Vagina (tissue), 2 donors: ENCODE results near the gene GSTO2. TPM values are rescaled to one million over a fixed set of nuclear protein-coding genes. Genes with fewer than 3 reads are reported as not detected.
"Not testable (repeated sequence)": the region's sequence is repeated elsewhere in the genome, so short reads cannot be mapped to it uniquely, and the experiment has no call there.

Experiments
- DNase-seq, 2 donors: peaks; one replicate each; pipeline ENCODE4 v3.0.0-alpha.2; 2017; ENCODE audit errors: extremely low spot score in 2 of 2
- H3K27ac ChIP-seq: fragments of 200-600 bp; sonication (generic); one replicate; pipeline ENCODE4 v1.5.1; 2019
- H3K27me3 ChIP-seq: fragments of 200-600 bp; sonication (generic); one replicate; pipeline ENCODE4 v1.5.1; 2019
- H3K36me3 ChIP-seq, 2 donors: fragments of 200-600 bp; sonication (generic); one replicate each; pipeline ENCODE4 v1.5.1; 2017 to 2019
- H3K4me1 ChIP-seq: fragments of 200-600 bp; sonication (generic); one replicate; pipeline ENCODE4 v1.5.1; 2019
- H3K4me3 ChIP-seq, 2 donors: fragments of 200-600 bp; sonication (generic); 1 replicate in 1 of 2; 2 replicates in 1 of 2; pipeline ENCODE4 v1.5.1; 2016 to 2019
- H3K9me3 ChIP-seq: fragments of 200-600 bp; sonication (generic); one replicate; pipeline ENCODE4 v1.5.1; 2019
- POLR2A ChIP-seq, 2 donors: fragments of 450-650 bp; IDR thresholded peaks; one replicate each; pipeline ENCODE4 v1.6.1; 2017; ENCODE audit warnings: antibody characterized with exemption in 2 of 2, mild to moderate bottlenecking in 2 of 2, moderate library complexity in 2 of 2
- POLR2AphosphoS5 ChIP-seq, 2 donors: sonication (generic); formaldehyde crosslinking; IDR thresholded peaks; one replicate each; pipeline ENCODE4 v1.9.0; 2017; ENCODE audit warnings: antibody characterized with exemption in 2 of 2, mild to moderate bottlenecking in 2 of 2, low read depth in 1 of 2; ENCODE audit not compliant: insufficient read depth in 1 of 2
- intact Hi-C: fragments of 100-400 bp; cut with DNase I; formaldehyde crosslinking; loops from one replicate; pipeline ENCODE4 v1.15.1; 2023
- total RNA-seq: library from RNA; depleted of rRNA; stranded (reverse); fragments of >200 nt; gene quantifications from one replicate; pipeline ENCODE4 v1.2.3, GENCODE V29; 2016
- TF ChIP-seq, protein P1 (sequence below), 3 experiments: fragments of 450-650 bp in 2 of 3; fragments of 200-600 bp in 1 of 3; sonication (generic) in 1 of 3; IDR thresholded peaks; one replicate each; pipeline ENCODE4 v1.5.1; 2017 to 2019; ENCODE audit warnings: antibody characterized with exemption in 3 of 3, mild to moderate bottlenecking in 2 of 3, moderate library complexity in 2 of 3

GSTO2 gene
- total RNA-seq, 1 donor from 2014 or later, result 13.8 TPM

DNA sequence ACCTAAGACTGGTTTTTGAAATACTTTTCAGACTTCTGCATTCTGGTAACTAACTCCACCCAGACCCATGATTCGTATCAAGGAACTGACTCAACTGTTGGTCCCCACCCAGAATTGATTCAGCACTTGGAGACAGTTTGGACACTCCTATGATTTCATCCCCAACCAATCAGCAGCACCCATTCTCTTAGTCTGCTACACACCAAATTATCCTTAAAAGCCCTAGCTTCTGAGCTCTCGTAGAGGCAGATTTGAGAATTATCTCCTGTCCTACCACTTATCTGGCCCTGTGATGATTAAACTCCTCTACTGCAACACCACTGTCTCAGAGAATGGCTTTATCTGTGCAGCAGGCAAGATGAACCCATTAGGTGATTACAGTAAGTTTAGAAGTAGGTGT, 22.0 kb upstream of the GSTO2 start:
- H3K27me3 ChIP-seq, result no peaks in the 10 kb centered on the region
- no peak overlapping the region for H3K4me3 ChIP-seq
- TF ChIP-seq POLR2A (IDR thresholded peaks at IDR 0.05) (no peak), POLR2AphosphoS5 (IDR thresholded peaks at IDR 0.05; ENCODE audit: insufficient read depth in 1 of 2, low read depth in 1 of 2) (no peak)
- TF ChIP-seq, protein P1, sequence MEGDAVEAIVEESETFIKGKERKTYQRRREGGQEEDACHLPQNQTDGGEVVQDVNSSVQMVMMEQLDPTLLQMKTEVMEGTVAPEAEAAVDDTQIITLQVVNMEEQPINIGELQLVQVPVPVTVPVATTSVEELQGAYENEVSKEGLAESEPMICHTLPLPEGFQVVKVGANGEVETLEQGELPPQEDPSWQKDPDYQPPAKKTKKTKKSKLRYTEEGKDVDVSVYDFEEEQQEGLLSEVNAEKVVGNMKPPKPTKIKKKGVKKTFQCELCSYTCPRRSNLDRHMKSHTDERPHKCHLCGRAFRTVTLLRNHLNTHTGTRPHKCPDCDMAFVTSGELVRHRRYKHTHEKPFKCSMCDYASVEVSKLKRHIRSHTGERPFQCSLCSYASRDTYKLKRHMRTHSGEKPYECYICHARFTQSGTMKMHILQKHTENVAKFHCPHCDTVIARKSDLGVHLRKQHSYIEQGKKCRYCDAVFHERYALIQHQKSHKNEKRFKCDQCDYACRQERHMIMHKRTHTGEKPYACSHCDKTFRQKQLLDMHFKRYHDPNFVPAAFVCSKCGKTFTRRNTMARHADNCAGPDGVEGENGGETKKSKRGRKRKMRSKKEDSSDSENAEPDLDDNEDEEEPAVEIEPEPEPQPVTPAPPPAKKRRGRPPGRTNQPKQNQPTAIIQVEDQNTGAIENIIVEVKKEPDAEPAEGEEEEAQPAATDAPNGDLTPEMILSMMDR (IDR thresholded peaks at IDR 0.05), result no peak
- no peaks in the 10 kb centered on the region for H3K36me3 ChIP-seq
- H3K27ac ChIP-seq, result no peak overlapping the region
- DNase-seq, result no peak
- no peaks in the 10 kb centered on the region for H3K9me3 ChIP-seq
- intact Hi-C loops, result no loop called here
- H3K4me1 ChIP-seq, result no peaks in the 10 kb centered on the region

DNA sequence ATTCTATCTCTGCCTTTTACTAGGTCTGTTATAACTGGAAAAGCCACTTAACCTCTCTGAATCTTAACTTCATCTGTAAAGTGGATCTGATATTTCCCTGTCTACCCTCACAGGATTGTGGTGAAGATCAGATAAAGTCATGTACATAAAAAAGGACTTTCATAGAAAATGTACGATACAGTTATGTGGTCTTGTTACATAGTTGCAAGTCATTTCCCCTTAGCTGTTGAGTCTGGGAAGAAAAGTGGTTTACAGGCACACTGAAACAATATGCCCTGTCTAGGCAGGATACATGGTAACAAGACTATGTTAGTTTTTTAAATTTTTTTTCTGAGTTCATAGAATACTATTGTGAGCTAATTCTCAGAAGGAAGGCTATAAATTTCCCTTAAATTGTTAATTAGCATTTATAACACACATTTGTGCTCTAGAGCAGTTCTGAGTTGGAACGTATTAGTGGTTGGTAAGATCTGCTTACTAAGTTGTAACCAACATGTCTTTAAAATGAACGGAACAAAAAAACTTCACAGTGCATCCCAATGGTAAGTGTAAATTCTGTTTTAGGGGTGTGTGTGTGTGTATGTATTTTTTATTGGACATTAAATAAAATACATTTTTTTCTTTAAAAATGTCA, 21.4 kb upstream of the GSTO2 start:
- TF ChIP-seq, protein P1 (IDR thresholded peaks at IDR 0.05), result no peak
- TF ChIP-seq POLR2AphosphoS5 (IDR thresholded peaks at IDR 0.05; ENCODE audit: insufficient read depth in 1 of 2, low read depth in 1 of 2) (no peak), POLR2A (IDR thresholded peaks at IDR 0.05) (no peak)
- Histone ChIP-seq H3K36me3 (no peaks in the 10 kb centered on the region), H3K4me1 (no peaks in the 10 kb centered on the region), H3K27me3 (no peaks in the 10 kb centered on the region), H3K27ac (no peak overlapping the region), H3K9me3 (no peaks in the 10 kb centered on the region), H3K4me3 (no peak overlapping the region)
- DNase-seq, result no peak
- intact Hi-C loops, result no loop called here

DNA sequence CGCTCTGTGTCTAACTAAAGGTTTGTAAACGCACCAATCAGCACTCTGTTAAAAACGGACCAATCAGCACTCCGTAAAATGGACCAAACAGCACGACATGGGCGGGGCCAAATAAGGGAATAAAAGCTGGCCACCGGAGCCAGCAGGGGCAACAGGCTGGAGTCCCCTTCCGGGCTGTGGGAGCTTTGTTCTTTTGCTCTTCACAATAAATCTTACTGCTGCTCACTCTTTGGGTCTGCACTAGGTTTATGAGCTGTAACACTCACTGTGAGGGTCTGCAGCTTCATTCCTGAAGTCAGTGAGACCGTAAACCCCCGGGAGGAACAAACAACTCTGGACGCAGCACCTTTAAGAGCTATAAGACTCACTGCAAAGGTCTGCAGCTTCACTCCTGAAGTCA, 20.1 kb upstream of the GSTO2 start:
- intact Hi-C loops, result not testable (repeated sequence)

DNA sequence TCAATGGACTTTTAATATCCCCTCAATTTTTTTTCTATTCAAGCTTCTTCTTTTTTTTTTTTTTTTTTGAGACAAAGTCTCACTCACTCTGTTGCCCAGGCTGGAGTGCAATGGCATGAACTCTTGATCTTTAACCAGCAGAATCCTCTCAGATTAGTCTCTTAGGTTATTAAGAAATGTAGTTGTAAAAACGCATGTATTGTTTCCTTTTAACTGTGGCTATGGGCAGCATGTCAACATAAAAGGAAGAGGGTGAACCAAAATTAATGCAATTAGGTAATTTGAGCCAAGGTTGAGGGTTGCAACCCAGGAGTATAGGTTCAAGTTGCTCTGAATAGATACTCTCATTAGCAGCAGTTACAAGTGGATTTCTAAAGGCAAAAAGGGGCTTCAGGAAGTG, 18.6 kb upstream of the GSTO2 start:
- Histone ChIP-seq H3K27me3 (no peaks in the 10 kb centered on the region), H3K9me3 (no peaks in the 10 kb centered on the region), H3K4me3 (no peak overlapping the region), H3K4me1 (peaks cover 11% of the 10 kb centered on the region), H3K27ac (no peak overlapping the region), H3K36me3 (no peaks in the 10 kb centered on the region)
- no peak for DNase-seq
- TF ChIP-seq POLR2A (IDR thresholded peaks at IDR 0.05), result no peak
- TF ChIP-seq POLR2AphosphoS5 (IDR thresholded peaks at IDR 0.05; ENCODE audit: insufficient read depth in 1 of 2, low read depth in 1 of 2), result no peak
- TF ChIP-seq, protein P1 (IDR thresholded peaks at IDR 0.05), result no peak
- intact Hi-C loops, result no loop called here

More for the DNA sequence above, 20.1 kb upstream of the GSTO2 start:
- not testable (repeated sequence) for DNase-seq, H3K9me3 ChIP-seq, H3K27ac ChIP-seq, H3K27me3 ChIP-seq, H3K36me3 ChIP-seq, H3K4me3 ChIP-seq, H3K4me1 ChIP-seq

DNA sequence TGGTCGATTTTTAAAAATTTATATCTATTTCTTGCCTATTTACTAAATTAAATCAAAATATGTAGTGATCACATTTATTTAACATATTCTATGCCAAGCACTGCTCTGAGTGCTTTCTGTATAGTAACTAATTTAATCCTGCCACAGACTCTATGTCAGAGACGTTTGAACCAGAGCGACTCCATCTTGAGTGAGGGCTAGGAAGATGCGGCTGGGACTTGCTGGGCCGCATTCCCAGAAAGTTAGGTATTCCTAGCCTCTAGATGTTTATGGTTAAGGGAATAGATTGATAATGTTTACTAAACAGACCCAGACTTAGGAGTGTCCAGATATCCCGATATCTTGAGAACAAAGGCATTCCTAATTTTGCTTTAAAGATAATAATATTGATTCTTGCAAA, 17.5 kb upstream of the GSTO2 start:
- intact Hi-C loops, result no loop called here
- TF ChIP-seq POLR2AphosphoS5 (IDR thresholded peaks at IDR 0.05; ENCODE audit: insufficient read depth in 1 of 2, low read depth in 1 of 2), result no peak
- no peak for TF ChIP-seq POLR2A (IDR thresholded peaks at IDR 0.05)
- TF ChIP-seq, protein P1 (IDR thresholded peaks at IDR 0.05), result no peak
- H3K4me1 ChIP-seq, result peaks cover 19% of the 10 kb centered on the region
- no peak overlapping the region for H3K4me3 ChIP-seq
- H3K27me3 ChIP-seq, result no peaks in the 10 kb centered on the region
- no peak overlapping the region for H3K27ac ChIP-seq
- DNase-seq, result no peak
- no peaks in the 10 kb centered on the region for H3K36me3 ChIP-seq
- H3K9me3 ChIP-seq, result no peaks in the 10 kb centered on the region
